Activated T-cell treated with anti-CD3 and anti-CD28 coated beads, Interleukin-2, amount 50 U/mL, for 24 hours (primary cell): ENCODE measurements around the gene PDE3A.

Source experiments
- DNase-seq: peaks from one replicate; pipeline ENCODE4 v3.0.0-alpha.2; 2020
- H3K27ac Mint-ChIP-seq: 2 replicates; pipeline ENCODE4 v1.8.0; 2020; ENCODE audit warnings: mild to moderate bottlenecking, mixed read lengths
- H3K27me3 Mint-ChIP-seq: 2 replicates; pipeline ENCODE4 v1.8.0; 2020; ENCODE audit warnings: mixed read lengths
- H3K36me3 Mint-ChIP-seq: 2 replicates; pipeline ENCODE4 v1.8.0; 2020; ENCODE audit warnings: low read depth, mixed read lengths
- H3K4me1 Mint-ChIP-seq: 2 replicates; pipeline ENCODE4 v1.8.0; 2020; ENCODE audit warnings: low read depth, mixed read lengths
- H3K4me3 Mint-ChIP-seq: 2 replicates; pipeline ENCODE4 v1.8.0; 2020; ENCODE audit warnings: mild to moderate bottlenecking, moderate library complexity, mixed read lengths
- H3K9me3 Mint-ChIP-seq: 2 replicates; pipeline ENCODE4 v1.8.0; 2020; ENCODE audit warnings: mixed read lengths

Gene PDE3A

GRCh38 chr12:20494851-20495250 lies 126.5 kb downstream of the PDE3A start:
- H3K27me3 Mint-ChIP-seq, result no peaks in the 10 kb centered on the region
- H3K4me3 Mint-ChIP-seq, result no peak overlapping the region
- peaks cover 5% of the 10 kb centered on the region for H3K4me1 Mint-ChIP-seq
- no peak overlapping the region for H3K27ac Mint-ChIP-seq
- no peak for DNase-seq
- no peaks in the 10 kb centered on the region for H3K36me3 Mint-ChIP-seq
- no peaks in the 10 kb centered on the region for H3K9me3 Mint-ChIP-seq

DNA sequence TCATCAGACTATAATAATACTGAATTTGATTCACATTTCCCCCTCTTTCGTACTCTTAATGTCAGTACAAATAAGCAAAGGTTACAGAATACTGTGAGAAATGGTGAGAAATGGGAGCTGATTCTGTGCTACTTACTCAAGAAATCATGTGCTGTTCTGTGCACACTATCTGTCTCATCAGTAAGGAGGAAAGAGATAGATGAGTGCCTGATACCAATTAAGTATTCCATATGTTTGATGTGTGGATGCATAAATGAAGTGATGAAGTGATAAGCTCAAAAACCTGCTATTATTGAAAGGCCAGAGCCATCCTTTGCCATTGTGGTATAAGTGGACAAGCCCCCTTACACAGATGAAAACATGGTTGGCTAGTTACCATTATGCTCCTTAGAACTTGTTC lies 127.7 kb downstream of the PDE3A start:
- H3K9me3 Mint-ChIP-seq, result no peaks in the 10 kb centered on the region
- no peaks in the 10 kb centered on the region for H3K27me3 Mint-ChIP-seq
- no peak overlapping the region for H3K27ac Mint-ChIP-seq
- no peak for DNase-seq
- no peak overlapping the region for H3K4me3 Mint-ChIP-seq
- H3K36me3 Mint-ChIP-seq, result no peaks in the 10 kb centered on the region
- H3K4me1 Mint-ChIP-seq, result peaks cover 5% of the 10 kb centered on the region

DNA sequence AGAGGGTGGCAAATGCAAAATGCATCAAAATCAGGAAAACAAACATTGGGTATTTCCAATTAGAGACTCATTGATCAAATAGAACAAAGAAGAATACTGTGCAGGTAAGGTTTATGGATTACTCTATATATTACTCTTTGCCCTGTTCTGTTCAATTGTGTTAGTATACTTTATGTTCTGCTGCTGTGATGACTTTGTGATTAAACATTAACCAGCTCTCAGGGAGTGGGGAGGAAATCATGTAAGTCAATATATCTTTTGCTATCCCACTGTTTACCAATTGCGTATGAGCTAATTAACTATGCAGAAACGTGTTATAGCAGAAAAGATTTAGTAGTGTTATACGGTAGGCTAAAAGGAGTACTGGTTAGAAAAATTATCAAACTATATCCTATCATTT lies 129.4 kb downstream of the PDE3A start:
- no peaks in the 10 kb centered on the region for H3K36me3 Mint-ChIP-seq
- H3K27ac Mint-ChIP-seq, result no peak overlapping the region
- H3K4me1 Mint-ChIP-seq, result no peaks in the 10 kb centered on the region
- no peaks in the 10 kb centered on the region for H3K27me3 Mint-ChIP-seq
- H3K9me3 Mint-ChIP-seq, result no peaks in the 10 kb centered on the region
- DNase-seq, result no peak
- H3K4me3 Mint-ChIP-seq, result no peak overlapping the region

GRCh38 chr12:20501958-20502357 lies 133.6 kb downstream of the PDE3A start:
- Mint-ChIP-seq H3K9me3 (no peaks in the 10 kb centered on the region), H3K4me3 (no peak overlapping the region), H3K36me3 (no peaks in the 10 kb centered on the region), H3K27me3 (no peaks in the 10 kb centered on the region), H3K4me1 (no peaks in the 10 kb centered on the region), H3K27ac (no peak overlapping the region)
- DNase-seq, result no peak

- H3K4me1 Mint-ChIP-seq, result no peaks in the 10 kb centered on the region
- no peak for DNase-seq
- H3K27me3 Mint-ChIP-seq, result no peaks in the 10 kb centered on the region
- H3K9me3 Mint-ChIP-seq, result no peaks in the 10 kb centered on the region
- H3K27ac Mint-ChIP-seq, result no peak overlapping the region
- H3K36me3 Mint-ChIP-seq, result no peaks in the 10 kb centered on the region
- H3K4me3 Mint-ChIP-seq, result no peak overlapping the region
Measured at GRCh38 chr12:20503858-20504257, 135.5 kb downstream of the PDE3A start.

DNA sequence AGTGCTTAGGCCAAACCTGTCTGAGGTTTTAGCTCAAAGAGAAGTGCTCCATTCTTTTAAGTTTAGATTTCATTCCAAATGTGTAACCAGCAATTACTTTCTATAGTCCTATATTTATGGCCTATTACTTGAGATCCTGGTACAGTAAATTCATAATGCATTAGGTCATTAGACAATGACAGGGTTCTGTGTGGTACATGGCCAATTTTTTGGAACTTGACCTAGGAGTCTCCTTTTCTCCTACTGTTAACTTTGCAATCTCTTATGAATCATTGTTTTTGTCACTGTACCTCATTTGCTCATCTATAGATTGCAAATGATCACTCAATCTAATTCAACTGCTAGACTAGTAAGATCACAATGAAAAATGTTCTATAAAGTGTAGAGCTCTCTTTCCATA lies 136.7 kb downstream of the PDE3A start:
- DNase-seq, result no peak
- Mint-ChIP-seq H3K27ac (no peak overlapping the region), H3K9me3 (no peaks in the 10 kb centered on the region), H3K27me3 (no peaks in the 10 kb centered on the region), H3K4me3 (no peak overlapping the region), H3K4me1 (no peaks in the 10 kb centered on the region), H3K36me3 (no peaks in the 10 kb centered on the region)

DNA sequence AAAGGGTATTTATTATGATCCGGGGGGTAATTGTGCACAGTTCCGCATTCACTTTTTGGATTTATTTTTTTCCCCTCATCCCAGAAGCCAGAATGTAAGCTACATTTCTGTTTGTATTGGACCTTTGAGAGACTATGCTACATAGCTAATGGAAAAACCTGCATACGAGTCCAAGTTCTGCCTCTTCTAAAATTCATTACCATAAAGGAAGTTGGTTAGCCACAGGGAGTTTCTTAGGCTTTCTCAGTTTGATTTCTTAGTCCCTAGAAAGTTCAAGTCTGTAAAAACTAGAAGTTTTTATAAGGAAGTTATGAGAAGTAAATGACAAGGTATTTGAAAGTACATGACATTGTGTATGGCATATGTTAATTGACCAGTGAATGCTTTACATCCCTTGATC lies 138.7 kb downstream of the PDE3A start:
- DNase-seq, result no peak
- Mint-ChIP-seq H3K4me1 (no peaks in the 10 kb centered on the region), H3K36me3 (no peaks in the 10 kb centered on the region), H3K27ac (no peak overlapping the region), H3K9me3 (no peaks in the 10 kb centered on the region), H3K27me3 (no peaks in the 10 kb centered on the region), H3K4me3 (no peak overlapping the region)

DNA sequence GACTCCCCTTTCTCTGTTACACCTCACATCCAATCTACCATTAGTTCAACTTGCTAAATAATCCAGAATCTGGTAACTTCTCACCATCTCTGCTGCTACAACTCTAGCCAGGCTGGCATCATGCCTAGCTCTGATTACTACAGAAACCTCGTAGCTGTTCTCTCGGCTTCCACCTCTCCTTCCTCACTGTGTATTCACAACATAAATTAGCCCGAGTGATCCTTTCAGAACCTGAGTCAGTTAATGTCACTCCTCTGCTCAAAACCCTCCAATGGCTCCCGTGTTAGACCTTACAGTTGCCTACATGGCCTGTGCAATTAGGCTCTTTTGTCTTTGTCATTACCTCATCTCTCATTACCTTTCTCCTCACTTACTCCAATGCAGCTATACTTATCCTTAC lies 139.4 kb downstream of the PDE3A start:
- H3K27me3 Mint-ChIP-seq, result no peaks in the 10 kb centered on the region
- no peak overlapping the region for H3K4me3 Mint-ChIP-seq
- no peaks in the 10 kb centered on the region for H3K36me3 Mint-ChIP-seq
- DNase-seq, result no peak
- no peaks in the 10 kb centered on the region for H3K4me1 Mint-ChIP-seq
- H3K27ac Mint-ChIP-seq, result no peak overlapping the region
- no peaks in the 10 kb centered on the region for H3K9me3 Mint-ChIP-seq

GRCh38 chr12:20508359-20508758 lies 140.0 kb downstream of the PDE3A start:
- Mint-ChIP-seq H3K9me3 (no peaks in the 10 kb centered on the region), H3K4me1 (no peaks in the 10 kb centered on the region), H3K4me3 (no peak overlapping the region), H3K36me3 (no peaks in the 10 kb centered on the region), H3K27ac (no peak overlapping the region), H3K27me3 (no peaks in the 10 kb centered on the region)
- no peak for DNase-seq

- H3K36me3 Mint-ChIP-seq, result no peaks in the 10 kb centered on the region
- H3K27me3 Mint-ChIP-seq, result no peaks in the 10 kb centered on the region
- DNase-seq, result no peak
- H3K4me3 Mint-ChIP-seq, result no peak overlapping the region
- H3K4me1 Mint-ChIP-seq, result no peaks in the 10 kb centered on the region
- H3K27ac Mint-ChIP-seq, result no peak overlapping the region
- no peaks in the 10 kb centered on the region for H3K9me3 Mint-ChIP-seq
Measured at GRCh38 chr12:20508962-20509361, 140.6 kb downstream of the PDE3A start.

GRCh38 chr12:20510811-20511210 lies 142.5 kb downstream of the PDE3A start:
- H3K9me3 Mint-ChIP-seq, result no peaks in the 10 kb centered on the region
- no peak overlapping the region for H3K27ac Mint-ChIP-seq
- no peak overlapping the region for H3K4me3 Mint-ChIP-seq
- no peak for DNase-seq
- no peaks in the 10 kb centered on the region for H3K4me1 Mint-ChIP-seq
- no peaks in the 10 kb centered on the region for H3K27me3 Mint-ChIP-seq
- no peaks in the 10 kb centered on the region for H3K36me3 Mint-ChIP-seq

GRCh38 chr12:20513189-20513588 lies 144.9 kb downstream of the PDE3A start:
- Mint-ChIP-seq H3K4me3 (no peak overlapping the region), H3K4me1 (no peaks in the 10 kb centered on the region), H3K36me3 (no peaks in the 10 kb centered on the region), H3K27me3 (no peaks in the 10 kb centered on the region), H3K9me3 (no peaks in the 10 kb centered on the region), H3K27ac (no peak overlapping the region)
- DNase-seq, result no peak

DNA sequence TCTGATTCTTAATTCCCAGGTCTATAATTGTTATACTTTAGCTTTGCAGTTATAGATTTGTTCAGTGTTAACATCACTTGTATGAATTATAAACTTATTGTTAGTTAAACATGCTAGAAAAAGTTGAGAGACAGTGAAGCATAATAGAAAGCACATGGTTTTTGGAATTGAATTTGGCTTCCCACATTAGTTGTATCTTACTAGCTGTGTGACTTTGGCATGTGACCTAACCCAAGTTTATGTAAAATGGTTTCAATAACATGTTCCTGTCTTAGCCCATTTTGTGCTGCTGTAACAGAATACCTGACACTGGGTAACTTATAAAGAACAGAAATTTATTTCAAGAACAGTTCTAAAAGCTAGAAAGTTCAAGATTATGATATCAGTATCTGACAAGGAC lies 146.3 kb downstream of the PDE3A start:
- Mint-ChIP-seq H3K36me3 (no peaks in the 10 kb centered on the region), H3K9me3 (no peaks in the 10 kb centered on the region), H3K4me3 (no peak overlapping the region), H3K4me1 (no peaks in the 10 kb centered on the region), H3K27me3 (no peaks in the 10 kb centered on the region), H3K27ac (no peak overlapping the region)
- DNase-seq, result no peak

DNA sequence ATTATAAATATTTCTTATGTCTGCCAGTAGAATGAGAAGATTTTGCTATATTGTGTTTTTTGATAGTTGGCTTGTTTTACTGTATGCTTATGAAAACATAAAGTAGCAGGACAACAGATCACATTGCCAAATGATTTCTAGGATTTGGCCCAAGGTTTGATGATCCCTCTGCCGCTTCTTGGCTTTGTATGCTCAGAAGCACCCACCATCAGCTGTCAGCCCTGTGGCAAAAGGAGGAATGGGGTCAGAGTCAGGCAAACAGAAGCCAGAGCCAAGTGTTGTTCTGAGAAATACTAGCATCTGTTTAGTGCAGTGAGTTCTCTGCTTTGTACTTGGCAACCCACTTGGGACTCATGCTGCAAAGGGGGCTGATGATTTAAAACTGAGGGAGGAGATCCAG lies 152.2 kb downstream of the PDE3A start:
- Mint-ChIP-seq H3K4me3 (no peak overlapping the region), H3K27ac (no peak overlapping the region), H3K4me1 (no peaks in the 10 kb centered on the region), H3K36me3 (no peaks in the 10 kb centered on the region), H3K9me3 (no peaks in the 10 kb centered on the region), H3K27me3 (no peaks in the 10 kb centered on the region)
- DNase-seq, result no peak

DNA sequence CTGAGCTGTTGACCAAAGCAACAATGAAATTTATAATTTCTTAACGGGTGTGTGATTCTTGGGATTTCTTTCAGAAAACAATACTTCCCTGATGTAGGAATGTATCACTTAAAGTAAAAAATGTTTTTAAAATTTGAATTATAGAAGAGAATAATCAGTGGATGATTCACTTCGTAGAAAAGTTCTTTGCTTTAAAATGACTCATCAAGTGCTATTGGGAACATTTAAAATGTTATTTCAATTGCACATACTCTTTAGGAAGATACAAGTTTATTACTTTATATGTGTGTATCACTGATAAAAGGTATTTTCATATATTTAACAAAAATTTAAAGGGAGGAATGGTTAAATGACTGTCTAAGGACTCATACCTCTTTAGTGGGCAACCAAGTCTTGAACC lies 155.3 kb downstream of the PDE3A start:
- no peak overlapping the region for H3K27ac Mint-ChIP-seq
- DNase-seq, result no peak
- no peaks in the 10 kb centered on the region for H3K4me1 Mint-ChIP-seq
- no peaks in the 10 kb centered on the region for H3K9me3 Mint-ChIP-seq
- H3K4me3 Mint-ChIP-seq, result no peak overlapping the region
- no peaks in the 10 kb centered on the region for H3K27me3 Mint-ChIP-seq
- no peaks in the 10 kb centered on the region for H3K36me3 Mint-ChIP-seq

DNA sequence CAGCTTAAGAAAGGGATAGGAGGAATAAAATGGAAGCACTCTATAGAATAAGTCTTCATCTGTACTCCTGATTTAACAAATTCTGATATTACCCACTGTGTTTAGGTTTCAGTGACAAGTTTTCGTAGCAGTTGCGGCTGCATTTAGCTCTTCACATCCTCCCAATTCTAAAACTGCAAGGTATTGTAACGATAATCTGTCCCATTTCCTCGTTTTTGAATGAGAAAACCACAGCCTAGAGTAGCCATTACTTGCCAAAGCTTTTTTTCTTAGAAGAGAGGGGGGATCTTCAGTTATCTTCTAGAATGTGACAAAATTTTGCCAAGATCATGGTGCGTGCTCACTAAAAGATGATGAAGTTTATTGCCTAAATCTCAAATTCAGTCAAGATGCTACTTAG lies 155.8 kb downstream of the PDE3A start:
- Mint-ChIP-seq H3K36me3 (no peaks in the 10 kb centered on the region), H3K9me3 (no peaks in the 10 kb centered on the region), H3K27ac (no peak overlapping the region), H3K27me3 (no peaks in the 10 kb centered on the region), H3K4me3 (no peak overlapping the region), H3K4me1 (no peaks in the 10 kb centered on the region)
- no peak for DNase-seq
